H1 (cell line): Measurements from ENCODE around the gene FAF2. TPM values are rescaled to one million over a fixed set of nuclear protein-coding genes. Genes with fewer than 3 reads are reported as not detected.

Source experiments
- BCL11A ChIP-seq, 2 experiments: IDR thresholded peaks; one replicate each; pipeline ENCODE4 v1.6.1; 2011; ENCODE audit warnings: low read depth in 2 of 2, low read length in 2 of 2, mild to moderate bottlenecking in 2 of 2
- EZH2 ChIP-seq: fragments of 200-600 bp; sonication (generic); IDR thresholded peaks from 2 replicates; pipeline ENCODE4 v1.7.1; 2012; ENCODE audit warnings: low read depth, mild to moderate bottlenecking, moderate library complexity, low read length, inconsistent platforms; ENCODE audit not compliant: severe bottlenecking
- FOSL1 ChIP-seq: IDR thresholded peaks from 2 replicates; pipeline ENCODE4 v1.6.1; 2011; ENCODE audit warnings: mild to moderate bottlenecking, low read depth, low read length, moderate library complexity; ENCODE audit not compliant: insufficient read depth
- HDAC6 ChIP-seq: IDR thresholded peaks from one replicate; pipeline ENCODE4 v1.7.1; 2012; ENCODE audit warnings: low read depth, mild to moderate bottlenecking, inconsistent platforms, low read length, moderate library complexity
- RXRA ChIP-seq: IDR thresholded peaks from 2 replicates; pipeline ENCODE4 v1.6.1; 2011; ENCODE audit warnings: low read depth, mild to moderate bottlenecking, low read length, moderate library complexity; ENCODE audit not compliant: insufficient read depth
- SIN3A ChIP-seq, 2 experiments: IDR thresholded peaks in 1 of 2; conservative IDR thresholded peaks in 1 of 2; 2 replicates each; pipeline ENCODE4 v1.6.1; 2011 to 2012; ENCODE audit warnings: low read length in 2 of 2, improper control_type of control experiment in 1 of 2, low read depth in 1 of 2, mild to moderate bottlenecking in 1 of 2
- SRF ChIP-seq: IDR thresholded peaks from 2 replicates; pipeline ENCODE4 v1.6.1; 2011; ENCODE audit warnings: mild to moderate bottlenecking, low read depth, low read length, moderate library complexity
- polyA plus RNA-seq, 7 experiments: library from polyadenylated mRNA; depleted of rRNA in 3 of 7; stranded (reverse) in 5 of 7; unstranded in 2 of 7; fragments of >200 nt in 5 of 7; fragments of 200-250 nt in 2 of 7; gene quantifications; 1 replicate in 5 of 7; 2 replicates in 1 of 7; 4 replicates in 1 of 7; pipeline versions ENCODE4 v1.2.1 to v1.2.3, GENCODE V29; 2011 to 2013; ENCODE audit warnings: missing spikeins in 2 of 7, mixed read lengths in 2 of 7
- total RNA-seq: library from RNA; stranded (reverse); fragmentation: NEBNext Ultra II Directional; extraction: Animal tissue kit (Norgen Biotek cat#: 25700); gene quantifications from 2 replicates; pipeline ENCODE4 v1.2.1, GENCODE V29; 2021
- TF ChIP-seq, protein P1 (sequence below), 3 experiments: IDR thresholded peaks; 1 replicate in 2 of 3; 2 replicates in 1 of 3; pipeline versions ENCODE4 v1.5.1 to v1.6.1; 2011; ENCODE audit warnings: low read length in 3 of 3, mild to moderate bottlenecking in 3 of 3, inconsistent platforms in 2 of 3, low read depth in 1 of 3, moderate library complexity in 1 of 3; ENCODE audit not compliant: insufficient read depth in 1 of 3; ENCODE audit errors: control extremely low read depth in 1 of 3

FAF2 gene
- total and polyA plus RNA-seq, 2 of the 8 experiments (the other 6 are each of a cell fraction or from before 2014, with no cell fraction given), result 20.8 to 35.8 TPM

- TF ChIP-seq, protein P1, sequence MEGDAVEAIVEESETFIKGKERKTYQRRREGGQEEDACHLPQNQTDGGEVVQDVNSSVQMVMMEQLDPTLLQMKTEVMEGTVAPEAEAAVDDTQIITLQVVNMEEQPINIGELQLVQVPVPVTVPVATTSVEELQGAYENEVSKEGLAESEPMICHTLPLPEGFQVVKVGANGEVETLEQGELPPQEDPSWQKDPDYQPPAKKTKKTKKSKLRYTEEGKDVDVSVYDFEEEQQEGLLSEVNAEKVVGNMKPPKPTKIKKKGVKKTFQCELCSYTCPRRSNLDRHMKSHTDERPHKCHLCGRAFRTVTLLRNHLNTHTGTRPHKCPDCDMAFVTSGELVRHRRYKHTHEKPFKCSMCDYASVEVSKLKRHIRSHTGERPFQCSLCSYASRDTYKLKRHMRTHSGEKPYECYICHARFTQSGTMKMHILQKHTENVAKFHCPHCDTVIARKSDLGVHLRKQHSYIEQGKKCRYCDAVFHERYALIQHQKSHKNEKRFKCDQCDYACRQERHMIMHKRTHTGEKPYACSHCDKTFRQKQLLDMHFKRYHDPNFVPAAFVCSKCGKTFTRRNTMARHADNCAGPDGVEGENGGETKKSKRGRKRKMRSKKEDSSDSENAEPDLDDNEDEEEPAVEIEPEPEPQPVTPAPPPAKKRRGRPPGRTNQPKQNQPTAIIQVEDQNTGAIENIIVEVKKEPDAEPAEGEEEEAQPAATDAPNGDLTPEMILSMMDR (IDR thresholded peaks at IDR 0.05; ENCODE audit: control extremely low read depth in 1 of 3, insufficient read depth in 1 of 3, low read depth in 1 of 3, low read length in 3 of 3), result peak; percentile 59 to 84 (median 76)
- no peak for TF ChIP-seq RXRA
- TF ChIP-seq FOSL1, result no peak
- no peak for TF ChIP-seq BCL11A (IDR thresholded peaks at IDR 0.05; ENCODE audit: low read depth in 2 of 2, low read length in 2 of 2)
- no peak for TF ChIP-seq SRF
- TF ChIP-seq EZH2, result no peak
- TF ChIP-seq SIN3A (conservative IDR thresholded peaks at IDR 0.05 in 1 of 2, IDR thresholded peaks at IDR 0.05 in 1 of 2; ENCODE audit: low read depth in 1 of 2, low read length in 2 of 2), result peak in 1 of 2 experiments; percentile 95; a peak in 2 of 4 replicates
- no peak for TF ChIP-seq HDAC6
These were observed 31.9 kb upstream of the FAF2 start, which contains the start of gene CLTB (continued) for GRCh38 chr5:176415952-176416924.
